ENCODE data around the gene C14orf119.
"Not testable (repeated sequence)": the region's sequence is repeated elsewhere in the genome, so short reads cannot be mapped to it uniquely, and the experiment has no call there.

Gene C14orf119

GRCh38 chr14:23089498-23090253 is 5.6 kb upstream of the C14orf119 start:
- DNase-seq (ENCODE audit: low spot score): no peak

DNA sequence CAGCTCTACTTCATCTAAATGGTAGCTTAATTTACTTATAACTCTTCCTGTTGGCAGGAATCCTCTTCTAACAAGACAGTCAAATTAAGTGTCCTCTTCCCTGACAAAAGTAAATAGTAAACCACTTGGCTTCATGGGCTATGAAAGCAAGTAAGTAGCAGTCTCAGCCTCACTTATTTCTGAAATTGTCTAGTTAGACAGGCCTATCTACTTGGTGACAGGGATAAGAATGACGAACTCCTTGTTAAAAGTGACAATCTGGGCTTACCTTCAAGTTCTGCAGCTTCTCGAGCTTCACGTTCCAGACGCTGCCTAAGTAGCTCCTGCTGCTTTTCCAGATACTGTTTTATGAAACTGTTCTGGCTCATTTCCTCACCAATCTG is 5.1 kb upstream of the C14orf119 start:
- no peak for DNase-seq (ENCODE audit: low spot score)

DNA sequence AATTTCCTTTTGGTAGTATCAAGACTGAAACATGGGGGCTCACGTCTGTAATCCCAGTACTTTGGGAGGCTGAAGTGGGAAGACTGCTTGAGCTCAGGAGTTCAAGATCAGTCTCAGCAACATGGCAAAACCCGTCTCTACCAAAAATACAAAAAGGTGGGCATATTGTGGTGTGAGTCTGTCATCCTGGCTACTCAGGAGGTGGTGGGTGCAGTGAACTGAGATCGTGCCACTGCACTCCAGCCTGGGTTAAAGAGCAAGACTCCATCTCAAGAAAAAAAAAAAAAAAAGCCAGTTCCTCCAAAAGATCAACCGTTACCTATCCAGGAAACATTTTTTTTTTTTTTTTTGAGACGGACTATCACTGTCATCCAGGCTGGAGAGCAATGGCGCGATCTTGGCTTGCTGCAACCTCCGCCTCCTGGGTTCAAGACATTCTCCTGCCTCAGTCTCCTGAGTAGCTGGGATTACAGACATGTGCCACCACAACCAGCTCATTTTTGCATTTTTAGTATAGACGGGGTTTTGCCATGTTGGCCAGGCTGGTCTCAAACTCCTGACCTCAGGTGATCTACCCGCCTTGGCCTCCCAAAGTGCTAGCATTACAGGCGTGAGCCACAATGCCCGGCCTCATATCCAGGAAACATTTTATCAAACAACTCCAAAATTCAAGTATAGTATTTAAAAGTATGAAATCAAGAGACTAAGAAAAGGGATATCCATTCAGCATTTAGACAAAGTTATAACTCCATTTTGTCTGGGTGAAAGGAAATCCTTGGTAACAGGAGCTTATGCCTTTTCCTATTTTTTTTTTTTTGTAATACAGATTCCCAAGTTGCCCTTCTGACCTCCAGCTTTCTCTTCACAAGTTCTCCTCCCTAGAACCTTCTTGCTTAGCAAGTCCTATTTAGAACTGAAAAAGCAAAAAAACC is 3.7 kb upstream of the C14orf119 start:
- no peak for DNase-seq (ENCODE audit: low spot score)

DNA sequence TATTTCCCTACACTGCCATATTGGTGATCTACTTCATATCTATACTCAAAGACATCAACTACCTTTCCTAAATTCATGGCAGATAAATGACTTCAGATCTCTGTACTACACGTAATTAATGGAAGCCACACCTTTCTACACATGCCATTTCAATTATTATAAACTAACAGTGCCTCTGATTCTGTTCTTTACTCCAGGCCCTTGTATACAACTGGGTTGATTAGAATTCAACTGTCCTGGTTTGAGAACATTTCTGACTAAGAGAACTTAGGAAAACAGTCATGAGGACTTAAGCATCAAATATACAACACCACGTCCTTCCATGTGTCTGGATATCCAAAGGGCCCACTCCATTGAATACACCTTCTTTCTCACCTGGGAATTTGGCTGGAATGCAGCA is 2.2 kb upstream of the C14orf119 start:
- no peak for DNase-seq (ENCODE audit: low spot score)

DNA sequence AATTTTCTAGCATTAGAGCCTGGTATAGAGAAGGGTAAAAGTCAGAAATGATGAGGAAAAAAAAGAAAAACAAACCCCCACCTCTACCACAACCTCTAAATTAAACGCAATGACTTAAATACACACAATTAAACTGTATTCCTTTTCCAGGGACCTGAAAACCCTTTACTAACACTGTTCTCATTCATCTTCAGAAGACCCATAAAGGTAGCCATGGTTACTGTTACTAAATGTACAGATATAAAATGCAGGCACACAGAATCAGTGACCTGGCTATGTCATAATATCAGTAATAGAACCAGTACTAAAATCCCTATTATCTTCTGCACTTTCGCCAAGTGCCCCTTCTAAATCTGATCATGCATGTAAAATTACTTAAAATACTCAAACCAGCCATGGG is 1.8 kb upstream of the C14orf119 start:
- no peak for DNase-seq (ENCODE audit: low spot score)

DNA sequence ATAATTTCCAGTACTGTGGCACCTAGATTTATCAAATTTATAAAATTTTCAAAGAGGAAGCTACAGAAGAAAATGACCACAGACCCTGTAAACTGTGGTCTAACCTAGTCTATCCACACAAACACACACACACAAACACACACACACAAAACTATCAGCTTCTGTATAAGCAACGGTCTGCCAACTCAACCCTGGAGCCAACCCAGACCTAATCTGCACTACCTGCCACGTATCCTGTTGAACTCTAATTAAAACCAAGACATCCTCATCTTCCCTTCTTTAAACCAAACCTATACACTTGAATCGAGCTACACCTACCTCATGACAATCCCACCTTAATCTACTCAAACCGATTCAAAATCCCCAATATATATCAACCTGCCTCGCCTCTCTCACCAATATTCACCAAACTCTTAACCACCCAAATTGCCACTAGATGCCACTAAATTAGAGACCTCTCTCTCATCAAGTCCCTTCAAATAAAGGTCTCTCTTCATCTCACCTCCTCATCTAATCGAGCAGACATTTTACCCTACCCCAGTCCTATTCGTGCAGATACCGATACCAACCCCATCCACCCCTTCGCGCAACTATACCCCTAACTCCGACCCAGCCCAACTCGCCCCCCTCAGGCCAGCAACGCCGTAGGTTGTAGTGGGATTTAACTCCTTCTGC is 1.2 kb upstream of the C14orf119 start:
- DNase-seq (ENCODE audit: low spot score): no peak

DNA sequence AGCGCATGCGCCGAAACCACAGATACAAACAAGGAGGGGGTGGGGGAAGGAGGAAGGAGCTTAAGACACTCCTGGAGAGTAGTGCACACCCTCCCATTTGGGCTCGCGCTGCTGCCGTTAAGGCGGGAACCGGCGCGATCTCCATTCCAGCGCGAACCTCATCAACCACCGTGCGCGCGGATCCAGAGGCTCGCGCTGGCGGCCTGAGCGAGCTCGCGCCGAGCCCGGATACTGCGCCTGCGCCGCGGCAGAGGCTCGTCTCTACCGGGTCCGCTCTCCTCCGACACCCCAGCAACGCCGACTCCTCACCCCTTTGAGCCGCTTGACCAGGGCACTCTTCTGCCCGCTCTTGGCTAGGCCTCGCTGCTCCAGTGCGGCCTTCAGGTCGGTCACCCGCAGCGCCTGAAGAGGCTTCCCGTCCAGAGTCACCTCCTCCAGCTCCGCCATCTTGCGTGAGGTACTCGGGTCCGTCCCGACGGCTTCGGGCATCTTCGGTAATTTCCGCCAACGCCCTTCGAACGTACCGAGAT is 574 bp upstream of the C14orf119 start, which contains the start of gene ACIN1:
TSS of gene ACIN1 (minus strand) at position 471 of the 530 bp plus-strand sequence. CDS start at position 447, 24 bp downstream.
- DNase-seq (ENCODE audit: low spot score): peak; percentile 85

- DNase-seq (ENCODE audit: low spot score): no peak
Observed at GRCh38 chr14:23097786-23098185, 2.5 kb downstream of the C14orf119 start.

GRCh38 chr14:23099212-23099861 is 4.0 kb downstream of the C14orf119 start:
- no peak for DNase-seq (ENCODE audit: low spot score)

DNA sequence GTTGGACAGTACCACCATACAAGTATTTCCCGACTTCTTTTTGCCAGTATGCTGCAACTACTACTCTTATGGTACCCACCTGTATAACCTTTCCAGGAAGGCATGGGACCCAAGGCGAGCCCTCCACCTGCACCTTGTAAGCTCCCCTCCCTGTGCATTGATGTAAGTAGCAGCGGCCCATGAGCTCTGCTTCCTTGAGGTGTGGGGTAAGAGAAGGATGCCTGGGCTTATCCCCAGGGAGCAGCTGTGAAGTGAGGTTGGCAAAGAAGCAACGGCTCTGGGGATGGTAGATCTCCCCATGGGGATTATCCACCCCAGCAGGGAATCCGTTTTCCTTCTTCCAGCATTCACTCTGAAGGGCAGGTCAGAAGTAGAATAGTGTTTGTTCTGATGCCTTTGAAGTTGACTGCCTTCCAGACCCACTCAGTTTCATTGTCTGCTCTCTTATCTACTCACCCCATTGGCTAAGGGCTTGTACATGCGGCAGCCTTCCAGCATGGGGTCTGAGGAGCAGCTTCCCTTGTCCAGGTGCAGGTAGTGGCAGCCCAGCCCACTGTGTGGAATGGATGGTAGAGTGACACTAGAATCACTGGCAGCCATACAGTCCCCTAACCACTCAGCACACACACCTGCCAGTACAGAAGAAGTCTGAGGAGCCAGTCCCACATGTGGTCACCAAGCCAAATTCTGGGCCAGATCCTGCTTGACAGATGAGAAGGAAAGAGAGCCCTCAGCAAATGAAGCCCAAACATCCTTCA is 6.1 kb downstream of the C14orf119 start:
- no peak for DNase-seq (ENCODE audit: low spot score)

DNA sequence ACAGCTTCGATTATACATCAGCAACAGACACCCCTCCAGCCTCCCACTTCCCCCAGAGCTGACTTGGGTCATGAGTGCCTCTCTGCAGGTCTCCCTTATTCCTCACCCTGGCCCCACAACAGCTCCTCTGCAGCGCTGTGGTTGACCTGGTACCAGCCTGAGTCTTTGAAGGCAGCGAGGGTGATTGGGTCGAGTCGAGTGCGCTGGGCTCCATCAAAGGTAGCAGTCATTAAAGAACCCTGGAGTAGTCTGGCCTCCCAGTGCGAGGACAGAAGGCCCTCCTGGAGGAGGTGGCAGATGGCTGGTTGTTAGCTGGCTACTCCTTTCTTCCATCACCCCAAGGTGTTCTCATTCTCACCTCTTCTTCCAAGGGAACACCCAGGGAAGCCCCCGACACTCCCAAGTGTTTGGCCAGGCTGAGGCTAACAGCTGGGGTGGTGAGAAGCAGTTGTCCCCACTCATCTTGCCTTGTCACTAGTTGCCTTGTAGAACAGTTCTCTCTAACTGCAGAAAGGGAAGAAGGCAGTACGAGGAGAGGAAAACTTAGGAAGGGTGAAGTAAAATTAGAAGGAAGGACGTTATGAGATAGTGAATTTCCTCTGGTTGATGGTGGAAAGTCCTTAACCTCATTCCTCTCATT is 6.8 kb downstream of the C14orf119 start:
- no peak for DNase-seq (ENCODE audit: low spot score)

- DNase-seq (ENCODE audit: low spot score): no peak
Observed at GRCh38 chr14:23102801-23103200, 7.5 kb downstream of the C14orf119 start.

GRCh38 chr14:23103581-23103980 is 8.3 kb downstream of the C14orf119 start:
- DNase-seq (ENCODE audit: low spot score): no peak

GRCh38 chr14:23104070-23104590 is 8.8 kb downstream of the C14orf119 start:
- DNase-seq (ENCODE audit: low spot score): no peak

DNA sequence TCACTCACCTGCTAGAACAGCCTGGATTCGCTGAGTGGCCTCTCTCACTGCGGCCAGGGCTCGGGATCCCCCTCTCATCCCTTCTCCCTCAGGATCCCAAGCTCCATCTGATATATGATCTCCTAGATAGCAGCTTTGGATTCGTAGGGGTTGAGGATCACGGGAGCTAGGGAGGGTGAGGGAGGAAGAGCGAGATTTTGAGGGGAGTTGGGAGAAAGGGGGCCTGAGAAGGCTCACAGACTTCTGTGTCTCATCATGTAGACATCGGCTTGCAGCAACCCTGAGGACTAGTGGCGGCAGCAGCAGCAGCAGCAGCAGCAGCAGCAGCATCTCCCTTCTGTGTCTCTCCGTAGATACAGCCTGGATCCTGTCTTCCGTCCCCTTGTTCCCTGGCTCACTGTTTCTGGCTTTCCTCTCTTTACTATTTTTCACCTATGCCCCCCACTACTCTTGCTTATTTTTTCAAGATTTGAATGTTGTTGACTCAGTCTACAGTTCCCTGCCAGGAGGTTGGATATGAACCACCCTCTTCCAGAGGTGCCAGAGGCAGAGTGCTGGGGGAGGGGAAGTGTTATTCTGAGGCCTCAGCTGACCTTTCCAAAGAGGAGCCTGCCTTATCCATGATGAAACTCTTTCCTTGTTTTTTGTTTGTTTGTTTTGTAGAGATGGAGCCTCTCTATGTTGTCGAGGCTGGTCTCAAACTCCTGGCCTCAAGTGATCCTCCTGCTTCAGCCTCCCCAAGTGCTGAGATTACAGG is 9.5 kb downstream of the C14orf119 start, which contains the start of gene CIROP:
TSS of gene CIROP (minus strand) at position 399 of the 757 bp plus-strand sequence. CDS start at position 330, 69 bp downstream.
- DNase-seq (ENCODE audit: low spot score): no peak

GRCh38 chr14:23105348-23105824 is 10.1 kb downstream of the C14orf119 start:
- no peak for DNase-seq (ENCODE audit: low spot score)

- no peak for DNase-seq (ENCODE audit: low spot score)
Observed at GRCh38 chr14:23106747-23107045, 11.4 kb downstream of the C14orf119 start.

- DNase-seq (ENCODE audit: low spot score): not testable (repeated sequence)
Observed at GRCh38 chr14:23107620-23108019, 12.3 kb downstream of the C14orf119 start.

DNA sequence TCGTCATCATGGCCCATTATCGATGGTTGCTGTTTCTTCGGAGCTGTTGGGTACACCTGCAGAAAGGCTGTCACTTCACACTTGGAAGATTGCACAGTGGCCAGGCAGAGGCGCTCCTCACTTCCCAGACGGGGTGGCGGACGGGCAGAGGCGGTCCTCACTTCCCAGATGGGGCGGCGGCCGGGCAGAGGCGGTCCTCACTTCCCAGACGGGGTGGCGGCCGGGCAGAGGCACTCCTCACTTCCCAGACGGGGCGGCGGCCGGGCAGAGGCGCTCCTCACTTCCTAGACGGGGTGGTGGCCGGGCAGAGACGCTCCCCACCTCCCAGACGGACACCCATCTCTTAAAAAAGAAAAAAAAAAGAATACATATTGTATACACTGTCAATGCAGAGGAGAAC is 12.9 kb downstream of the C14orf119 start:
- DNase-seq (ENCODE audit: low spot score): not testable (repeated sequence)
